HG02642 (cell line): Measurements from ENCODE around the gene BET1.

Experiments
- ATAC-seq: cut with Tn5 transposase; IDR thresholded peaks from one replicate; pipeline ENCODE4 v1.9.1; 2021; ENCODE audit warnings: mild to moderate bottlenecking; ENCODE audit not compliant: unreplicated experiment, poor library complexity

Gene BET1

GRCh38 chr7:93960986-93961385 is 43.2 kb downstream of the BET1 start:
- no peak for ATAC-seq

GRCh38 chr7:93958651-93959050 is 45.5 kb downstream of the BET1 start:
- no peak for ATAC-seq

GRCh38 chr7:93958216-93958615 is 45.9 kb downstream of the BET1 start:
- no peak for ATAC-seq

- ATAC-seq = peak; percentile 56
These were observed 46.4 kb downstream of the BET1 start for GRCh38 chr7:93957767-93958166.

GRCh38 chr7:93955304-93955703 is 48.9 kb downstream of the BET1 start:
- ATAC-seq = peak; percentile 64

GRCh38 chr7:93949423-93949822 is 54.7 kb downstream of the BET1 start:
- no peak for ATAC-seq

- ATAC-seq = no peak
These were observed 55.3 kb downstream of the BET1 start for GRCh38 chr7:93948873-93949272.

- ATAC-seq = no peak
These were observed 56.0 kb downstream of the BET1 start for GRCh38 chr7:93948106-93948505.

GRCh38 chr7:93945756-93946535 is 58.2 kb downstream of the BET1 start:
- ATAC-seq = no peak

GRCh38 chr7:93945083-93945482 is 59.1 kb downstream of the BET1 start:
- ATAC-seq = no peak

- ATAC-seq = no peak
These were observed 59.5 kb downstream of the BET1 start for GRCh38 chr7:93944673-93945072.

- ATAC-seq = no peak
These were observed 60.2 kb downstream of the BET1 start for GRCh38 chr7:93943816-93944540.
